Measurements from ENCODE around the gene FAM210A. TPM values are rescaled to one million over a fixed set of nuclear protein-coding genes. Genes with fewer than 3 reads are reported as not detected.
A peak's percentile ranks its signal among the peaks of the same experiment; 100 is the strongest.
"Not testable (repeated sequence)": the region's sequence is repeated elsewhere in the genome, so short reads cannot be mapped to it uniquely, and the experiment has no call there.

FAM210A gene
- total and polyA plus RNA-seq, 3 experiments from 2014 or later, result 15.5 to 38.8 (median 38.3) TPM

DNA sequence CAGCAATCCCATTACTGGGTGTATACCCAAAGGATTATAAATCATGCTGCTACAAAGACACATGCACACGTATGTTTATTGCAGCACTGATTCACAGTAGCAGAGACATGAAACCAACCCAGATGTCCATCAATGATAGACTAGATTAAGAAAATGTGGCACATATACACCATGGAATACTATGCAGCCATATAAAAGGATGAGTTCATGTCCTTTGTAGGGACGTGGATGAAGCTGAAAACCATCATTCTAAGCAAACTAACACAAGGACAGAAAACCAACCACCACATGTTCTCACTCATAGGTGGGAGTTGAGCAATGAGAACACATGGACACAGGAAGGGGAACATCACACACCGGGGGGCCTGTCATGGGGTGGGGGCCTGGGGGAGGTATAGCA lies 25.2 kb upstream of the FAM210A start:
- H3K27me3 Mint-ChIP-seq; H3K9me3 ChIP-seq (ENCODE audit: low read length); H3K4me3 Mint-ChIP-seq; POLR2A ChIA-PET; H3K27ac Mint-ChIP-seq; H3K27me3 ChIP-seq (ENCODE audit: insufficient read depth, low read length, poor library complexity, severe bottlenecking); DNase-seq; H3K27ac ChIP-seq (ENCODE audit: low read depth, low read length); CTCF ChIA-PET; H3K4me1 ChIP-seq (ENCODE audit: insufficient read depth, low read length); H3K9me3 Mint-ChIP-seq; H3K4me1 Mint-ChIP-seq; H3K4me3 ChIP-seq (ENCODE audit: low read length): not testable (repeated sequence)
- peaks cover 41% of the 10 kb centered on the region for H3K36me3 ChIP-seq (ENCODE audit: insufficient read depth, low read length)
- peaks cover 61 to 95% (median 71%) of the 10 kb centered on the region in 3 donors for H3K36me3 Mint-ChIP-seq

DNA sequence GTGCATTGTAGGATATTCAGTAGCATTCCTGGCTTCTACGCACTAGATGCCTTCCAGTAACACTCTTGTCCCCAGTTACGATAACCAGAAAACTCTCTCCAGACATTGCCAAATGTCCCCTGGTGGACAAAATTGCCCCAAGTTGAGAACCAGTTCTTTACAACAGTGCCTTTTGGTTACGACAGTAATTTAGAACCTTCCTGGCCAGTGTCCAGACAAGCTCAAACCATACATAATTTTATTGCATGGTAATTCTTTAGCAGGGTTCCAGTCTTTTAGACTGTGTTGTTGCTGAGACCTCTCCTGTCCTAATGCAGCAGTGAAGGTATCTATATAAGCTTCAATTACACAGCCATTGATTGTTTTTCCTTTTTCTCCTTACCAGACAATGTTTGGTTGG lies 20.3 kb upstream of the FAM210A start:
- H3K36me3 Mint-ChIP-seq, result peaks cover 48 to 86% (median 54%) of the 10 kb centered on the region in 3 donors
- peaks cover 42% of the 10 kb centered on the region for H3K36me3 ChIP-seq (ENCODE audit: insufficient read depth, low read length)

GRCh38 chr18:13745696-13746095 lies 19.3 kb upstream of the FAM210A start:
- Histone ChIP-seq H3K4me1 (ENCODE audit: insufficient read depth, low read length) (no peaks in the 10 kb centered on the region), H3K27ac (ENCODE audit: low read depth, low read length) (no peak overlapping the region), H3K36me3 (ENCODE audit: insufficient read depth, low read length) (peaks cover 50% of the 10 kb centered on the region), H3K9me3 (ENCODE audit: low read length) (no peaks in the 10 kb centered on the region), H3K4me3 (ENCODE audit: low read length) (no peak overlapping the region), H3K27me3 (ENCODE audit: insufficient read depth, low read length, poor library complexity, severe bottlenecking) (no peaks in the 10 kb centered on the region)
- Mint-ChIP-seq H3K27me3 (no peaks in the 10 kb centered on the region), H3K36me3 (peaks cover 46 to 86% (median 51%) of the 10 kb centered on the region in 3 donors), H3K4me1 (no peaks in the 10 kb centered on the region), H3K9me3 (no peaks in the 10 kb centered on the region), H3K4me3 (no peak overlapping the region), H3K27ac (no peak overlapping the region)
- POLR2A ChIA-PET, result no interaction called here
- CTCF ChIA-PET, result no interaction called here
- DNase-seq, result no peak

More for the DNA sequence above, 20.3 kb upstream of the FAM210A start:
- H3K27ac ChIP-seq (ENCODE audit: low read depth, low read length), result no peak overlapping the region
- Mint-ChIP-seq H3K4me1 (no peaks in the 10 kb centered on the region), H3K27me3 (no peaks in the 10 kb centered on the region), H3K4me3 (no peak overlapping the region), H3K9me3 (peaks cover 0 to under 1% (median 0%) of the 10 kb centered on the region in 5 donors), H3K27ac (no peak overlapping the region)
- ChIA-PET CTCF (no interaction called here), POLR2A (no interaction called here)
- no peak overlapping the region for H3K4me3 ChIP-seq (ENCODE audit: low read length)
- no peaks in the 10 kb centered on the region for H3K27me3 ChIP-seq (ENCODE audit: insufficient read depth, low read length, poor library complexity, severe bottlenecking)
- DNase-seq, result no peak
- H3K4me1 ChIP-seq (ENCODE audit: insufficient read depth, low read length), result no peaks in the 10 kb centered on the region
- no peaks in the 10 kb centered on the region for H3K9me3 ChIP-seq (ENCODE audit: low read length)

DNA sequence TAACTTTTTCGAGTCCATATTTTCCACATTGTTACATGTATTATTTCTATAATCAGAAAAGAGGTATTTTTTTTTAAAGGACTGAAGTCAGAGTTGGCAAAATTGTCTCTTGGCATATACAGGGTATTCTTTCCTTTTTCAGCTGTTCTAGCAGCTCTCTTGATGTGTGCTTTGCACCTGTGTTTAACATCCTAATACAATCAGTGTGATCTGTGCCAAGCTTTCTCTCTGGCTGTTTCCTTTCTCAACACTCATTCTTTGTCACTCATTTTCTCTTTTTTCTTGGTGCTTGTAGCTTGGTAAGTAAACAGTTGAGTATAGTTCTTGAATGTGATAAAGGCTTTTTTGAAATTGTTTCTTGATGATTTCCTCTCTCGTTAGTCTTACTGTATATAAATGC lies 9.3 kb upstream of the FAM210A start:
- Histone ChIP-seq H3K27ac (ENCODE audit: low read depth, low read length) (no peak overlapping the region), H3K9me3 (ENCODE audit: low read length) (no peaks in the 10 kb centered on the region), H3K4me3 (ENCODE audit: low read length) (no peak overlapping the region), H3K27me3 (ENCODE audit: insufficient read depth, low read length, poor library complexity, severe bottlenecking) (no peaks in the 10 kb centered on the region), H3K36me3 (ENCODE audit: insufficient read depth, low read length) (peaks cover 35% of the 10 kb centered on the region), H3K4me1 (ENCODE audit: insufficient read depth, low read length) (peaks cover 4% of the 10 kb centered on the region)
- ChIA-PET POLR2A (no interaction called here), CTCF (no interaction called here)
- H3K9me3 Mint-ChIP-seq, result no peaks in the 10 kb centered on the region
- H3K36me3 Mint-ChIP-seq, result peaks cover 25 to 82% (median 29%) of the 10 kb centered on the region in 3 donors
- H3K27ac Mint-ChIP-seq, result peak overlapping the region in 1 of 8 donors; percentile 19
- no peaks in the 10 kb centered on the region for H3K27me3 Mint-ChIP-seq
- H3K4me3 Mint-ChIP-seq, result no peak overlapping the region
- DNase-seq, result no peak
- H3K4me1 Mint-ChIP-seq, result peaks cover 10 to 22% (median 14%) of the 10 kb centered on the region in 3 donors

GRCh38 chr18:13730481-13730880 lies 4.1 kb upstream of the FAM210A start:
- peak overlapping the region in 6 of 8 donors; percentile 21 to 75 (median 70) for H3K27ac Mint-ChIP-seq
- CTCF ChIA-PET, result no interaction called here
- no peak overlapping the region for H3K4me3 ChIP-seq (ENCODE audit: low read length)
- H3K4me1 Mint-ChIP-seq, result peaks cover 38 to 56% (median 55%) of the 10 kb centered on the region in 3 donors
- H3K4me1 ChIP-seq (ENCODE audit: insufficient read depth, low read length), result peaks cover 27% of the 10 kb centered on the region
- H3K27ac ChIP-seq (ENCODE audit: low read depth, low read length), result no peak overlapping the region
- H3K27me3 ChIP-seq (ENCODE audit: insufficient read depth, low read length, poor library complexity, severe bottlenecking), result no peaks in the 10 kb centered on the region
- no peak for DNase-seq
- no peaks in the 10 kb centered on the region for H3K9me3 Mint-ChIP-seq
- peaks cover 9 to 59% (median 14%) of the 10 kb centered on the region in 3 donors for H3K36me3 Mint-ChIP-seq
- POLR2A ChIA-PET, result no interaction called here
- H3K36me3 ChIP-seq (ENCODE audit: insufficient read depth, low read length), result peaks cover 18% of the 10 kb centered on the region
- no peaks in the 10 kb centered on the region for H3K9me3 ChIP-seq (ENCODE audit: low read length)
- H3K27me3 Mint-ChIP-seq, result peaks cover 0 to 2% of the 10 kb centered on the region in 2 donors
- peak overlapping the region in 1 of 7 donors; percentile 77 for H3K4me3 Mint-ChIP-seq

DNA sequence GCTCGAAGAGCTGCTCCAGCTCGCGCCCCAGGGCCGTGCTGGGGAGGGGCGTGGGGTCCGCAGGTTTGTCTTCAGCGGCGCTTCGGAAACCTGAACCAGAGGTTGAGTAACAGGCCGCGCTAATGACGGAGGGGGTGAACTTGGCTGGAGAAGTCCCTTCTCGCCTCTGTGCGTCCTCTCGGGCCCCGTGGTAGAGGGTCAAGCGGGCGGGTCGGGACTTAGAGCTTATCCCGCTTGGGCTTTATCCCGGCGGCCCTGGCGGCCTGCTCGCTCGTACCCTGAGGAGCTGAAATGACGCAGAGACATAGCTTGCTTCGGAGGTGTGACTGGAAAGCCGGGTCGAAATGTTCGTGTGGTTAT lies 594 bp upstream of the FAM210A start:
- peak overlapping the region; percentile 95 for H3K4me3 ChIP-seq (ENCODE audit: low read length)
- peak overlapping the region; percentile 87 to 100 (median 94) for H3K27ac Mint-ChIP-seq
- DNase-seq, result peak in 3 of 5 donors; percentile 4 to 63 (median 28)
- H3K27me3 Mint-ChIP-seq, result peaks cover 0 to 2% of the 10 kb centered on the region in 2 donors
- H3K4me3 Mint-ChIP-seq, result peak overlapping the region; percentile 80 to 98 (median 91)
- H3K9me3 ChIP-seq (ENCODE audit: low read length), result no peaks in the 10 kb centered on the region
- peaks cover 4% of the 10 kb centered on the region for H3K36me3 ChIP-seq (ENCODE audit: insufficient read depth, low read length)
- ChIA-PET POLR2A (no interaction called here), CTCF (interaction anchor here (1.0 kb wide), 2 partner anchors 13 to 169 kb away, joined by 3 read pairs; no protein-coding TSS in a partner anchor)
- H3K27ac ChIP-seq (ENCODE audit: low read depth, low read length), result peak overlapping the region; percentile 95
- H3K4me1 ChIP-seq (ENCODE audit: insufficient read depth, low read length), result peaks cover 36% of the 10 kb centered on the region
- H3K9me3 Mint-ChIP-seq, result no peaks in the 10 kb centered on the region
- no peaks in the 10 kb centered on the region for H3K27me3 ChIP-seq (ENCODE audit: insufficient read depth, low read length, poor library complexity, severe bottlenecking)
- peaks cover 0 to 36% (median 8%) of the 10 kb centered on the region in 3 donors for H3K36me3 Mint-ChIP-seq
- peaks cover 48 to 77% (median 63%) of the 10 kb centered on the region in 3 donors for H3K4me1 Mint-ChIP-seq

GRCh38 chr18:13725566-13726231 lies 659 bp downstream of the FAM210A start:
- POLR2A ChIA-PET, result interaction anchor here (0.6 to 1.0 kb wide), 2 partner anchors 81 to 114 kb away, joined by 4 to 6 read pairs; no protein-coding TSS in a partner anchor
- Histone ChIP-seq H3K36me3 (ENCODE audit: insufficient read depth, low read length) (no peaks in the 10 kb centered on the region), H3K27me3 (ENCODE audit: insufficient read depth, low read length, poor library complexity, severe bottlenecking) (no peaks in the 10 kb centered on the region), H3K4me1 (ENCODE audit: insufficient read depth, low read length) (peaks cover 32% of the 10 kb centered on the region), H3K4me3 (ENCODE audit: low read length) (peak overlapping the region; percentile 95), H3K9me3 (ENCODE audit: low read length) (no peaks in the 10 kb centered on the region), H3K27ac (ENCODE audit: low read depth, low read length) (peak overlapping the region; percentile 95)
- Mint-ChIP-seq H3K36me3 (peaks cover 0 to 29% (median 6%) of the 10 kb centered on the region in 3 donors), H3K27ac (peak overlapping the region; percentile 19 to 98 (median 83)), H3K4me1 (peaks cover 45 to 74% (median 58%) of the 10 kb centered on the region in 3 donors), H3K9me3 (no peaks in the 10 kb centered on the region), H3K27me3 (peaks cover 0 to 2% of the 10 kb centered on the region in 2 donors), H3K4me3 (peak overlapping the region; percentile 80 to 98 (median 91))
- CTCF ChIA-PET, result no interaction called here
- peak in 2 of 5 donors; percentile 1 to 52 for DNase-seq

GRCh38 chr18:13720847-13721246 lies 5.5 kb downstream of the FAM210A start:
- Mint-ChIP-seq H3K36me3 (peaks cover 0 to 16% (median 4%) of the 10 kb centered on the region in 3 donors), H3K4me3 (no peak overlapping the region), H3K9me3 (no peaks in the 10 kb centered on the region), H3K27ac (no peak overlapping the region), H3K4me1 (peaks cover 23 to 63% (median 54%) of the 10 kb centered on the region in 3 donors), H3K27me3 (peaks cover 0 to 2% of the 10 kb centered on the region in 2 donors)
- Histone ChIP-seq H3K27me3 (ENCODE audit: insufficient read depth, low read length, poor library complexity, severe bottlenecking) (no peaks in the 10 kb centered on the region), H3K27ac (ENCODE audit: low read depth, low read length) (no peak overlapping the region), H3K36me3 (ENCODE audit: insufficient read depth, low read length) (no peaks in the 10 kb centered on the region), H3K9me3 (ENCODE audit: low read length) (no peaks in the 10 kb centered on the region), H3K4me3 (ENCODE audit: low read length) (no peak overlapping the region), H3K4me1 (ENCODE audit: insufficient read depth, low read length) (peaks cover 12% of the 10 kb centered on the region)
- DNase-seq, result no peak
- ChIA-PET CTCF (no interaction called here), POLR2A (no interaction called here)

All from CD8-positive, alpha-beta memory T cell (primary cell).